Iris pigment epithelial cell (primary cell): ENCODE data around the gene ANO7.

ENCODE experiments used
- DNase-seq: peaks from one replicate; pipeline ENCODE4 v3.0.0-alpha.2; 2011; ENCODE audit warnings: low read depth

ANO7 gene

GRCh38 chr2:241255542-241256167, 67.2 kb downstream of the ANO7 start:
- DNase-seq = no peak

GRCh38 chr2:241256168-241256545, 67.7 kb downstream of the ANO7 start:
- no peak for DNase-seq

- no peak for DNase-seq
Measured at GRCh38 chr2:241257419-241258032, 69.0 kb downstream of the ANO7 start.

- no peak for DNase-seq
Measured at GRCh38 chr2:241258505-241259280, 70.2 kb downstream of the ANO7 start.

GRCh38 chr2:241260911-241261310, 72.4 kb downstream of the ANO7 start:
- no peak for DNase-seq

GRCh38 chr2:241261628-241262027, 73.2 kb downstream of the ANO7 start:
- no peak for DNase-seq

- DNase-seq = no peak
Measured at GRCh38 chr2:241263061-241263460, 74.6 kb downstream of the ANO7 start.

- no peak for DNase-seq
Measured at GRCh38 chr2:241265506-241265905, 77.0 kb downstream of the ANO7 start.

- no peak for DNase-seq
Measured at GRCh38 chr2:241267249-241268067, 79.0 kb downstream of the ANO7 start.

GRCh38 chr2:241268306-241268705, 79.8 kb downstream of the ANO7 start:
- DNase-seq = no peak

- peak; percentile 67 for DNase-seq
Measured at GRCh38 chr2:241268716-241269445, 80.4 kb downstream of the ANO7 start.

- DNase-seq = no peak
Measured at GRCh38 chr2:241269707-241270520, 81.4 kb downstream of the ANO7 start.

GRCh38 chr2:241270531-241270930, 82.1 kb downstream of the ANO7 start:
- no peak for DNase-seq

GRCh38 chr2:241271706-241272302, 83.3 kb downstream of the ANO7 start:
- peak; percentile 83 for DNase-seq

- DNase-seq = peak; percentile 62
Measured at GRCh38 chr2:241272303-241273209, 84.1 kb downstream of the ANO7 start.

- no peak for DNase-seq
Measured at GRCh38 chr2:241273210-241274020, 84.9 kb downstream of the ANO7 start.

- DNase-seq = peak; percentile 37
Measured at GRCh38 chr2:241274127-241274526, 85.7 kb downstream of the ANO7 start.
